B cell (primary cell): ENCODE measurements around the gene STC2.

Experiments
- EZH2 ChIP-seq: IDR thresholded peaks from 2 replicates; pipeline ENCODE4 v1.6.1; 2012; ENCODE audit warnings: borderline replicate concordance, low read depth, mild to moderate bottlenecking, moderate library complexity, low read length; ENCODE audit not compliant: insufficient read depth, poor library complexity, severe bottlenecking
- TF ChIP-seq, protein P1 (sequence below): fragments of 200-600 bp; IDR thresholded peaks from one replicate; pipeline ENCODE4 v1.8.0; 2022; ENCODE audit warnings: antibody characterized with exemption, mild to moderate bottlenecking

- TF ChIP-seq, protein P1, sequence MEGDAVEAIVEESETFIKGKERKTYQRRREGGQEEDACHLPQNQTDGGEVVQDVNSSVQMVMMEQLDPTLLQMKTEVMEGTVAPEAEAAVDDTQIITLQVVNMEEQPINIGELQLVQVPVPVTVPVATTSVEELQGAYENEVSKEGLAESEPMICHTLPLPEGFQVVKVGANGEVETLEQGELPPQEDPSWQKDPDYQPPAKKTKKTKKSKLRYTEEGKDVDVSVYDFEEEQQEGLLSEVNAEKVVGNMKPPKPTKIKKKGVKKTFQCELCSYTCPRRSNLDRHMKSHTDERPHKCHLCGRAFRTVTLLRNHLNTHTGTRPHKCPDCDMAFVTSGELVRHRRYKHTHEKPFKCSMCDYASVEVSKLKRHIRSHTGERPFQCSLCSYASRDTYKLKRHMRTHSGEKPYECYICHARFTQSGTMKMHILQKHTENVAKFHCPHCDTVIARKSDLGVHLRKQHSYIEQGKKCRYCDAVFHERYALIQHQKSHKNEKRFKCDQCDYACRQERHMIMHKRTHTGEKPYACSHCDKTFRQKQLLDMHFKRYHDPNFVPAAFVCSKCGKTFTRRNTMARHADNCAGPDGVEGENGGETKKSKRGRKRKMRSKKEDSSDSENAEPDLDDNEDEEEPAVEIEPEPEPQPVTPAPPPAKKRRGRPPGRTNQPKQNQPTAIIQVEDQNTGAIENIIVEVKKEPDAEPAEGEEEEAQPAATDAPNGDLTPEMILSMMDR: no peak
- no peak for TF ChIP-seq EZH2
Observed at GRCh38 chr5:173307695-173308094, 20.5 kb downstream of the STC2 start.
